Stimulated activated CD4-positive, alpha-beta T cell treated with anti-CD3 and anti-CD28 coated beads, TNF-alpha, amount 100 ng/mL, for 4 hours (primary cell): Measurements from ENCODE around the gene COP1.
"Not testable (repeated sequence)": the region's sequence is repeated elsewhere in the genome, so short reads cannot be mapped to it uniquely, and the experiment has no call there.

Experiments used
- DNase-seq, 3 experiments: peaks; one replicate each; pipeline ENCODE4 v3.0.0-alpha.2; 2020; ENCODE audit warnings: low read depth in 3 of 3

The COP1 gene

GRCh38 chr1:176134666-176135065 is 72.4 kb downstream of the COP1 start:
- DNase-seq: no peak

GRCh38 chr1:176122282-176122681 is 84.8 kb downstream of the COP1 start:
- DNase-seq: no peak

- DNase-seq: no peak
Observed at GRCh38 chr1:176119549-176119948, 87.5 kb downstream of the COP1 start.

GRCh38 chr1:176118985-176119384 is 88.1 kb downstream of the COP1 start:
- no peak for DNase-seq

- no peak for DNase-seq
Observed at GRCh38 chr1:176111835-176112234, 95.3 kb downstream of the COP1 start.

GRCh38 chr1:176110203-176110602 is 96.9 kb downstream of the COP1 start:
- no peak for DNase-seq

DNA sequence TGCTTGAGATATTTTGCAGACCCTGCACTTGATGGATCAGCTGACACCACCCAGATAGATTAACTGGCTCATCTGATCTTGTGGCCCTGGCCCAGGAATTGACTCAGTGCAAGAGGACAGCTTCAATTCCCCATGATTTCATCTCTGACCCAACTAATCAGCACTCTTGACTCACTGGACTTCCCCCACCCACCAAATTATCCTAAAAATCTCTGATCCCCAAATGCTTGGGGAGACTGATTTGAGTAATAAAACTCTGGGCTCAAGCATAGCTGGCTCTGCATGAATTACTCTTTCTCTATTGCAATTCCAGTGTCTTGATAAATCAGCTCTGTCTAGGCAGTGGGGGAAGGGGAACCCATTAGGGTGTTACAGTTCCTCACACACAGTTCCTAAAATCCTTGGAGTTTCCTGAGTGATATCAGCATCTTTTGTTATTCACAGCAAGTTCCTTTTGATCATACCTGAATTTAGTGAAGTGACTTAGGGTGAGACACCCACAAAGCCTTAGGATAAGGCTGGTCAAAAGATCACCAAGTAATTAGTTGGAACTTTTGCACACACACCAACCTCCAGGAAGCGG is 104.2 kb downstream of the COP1 start:
- no peak for DNase-seq

DNA sequence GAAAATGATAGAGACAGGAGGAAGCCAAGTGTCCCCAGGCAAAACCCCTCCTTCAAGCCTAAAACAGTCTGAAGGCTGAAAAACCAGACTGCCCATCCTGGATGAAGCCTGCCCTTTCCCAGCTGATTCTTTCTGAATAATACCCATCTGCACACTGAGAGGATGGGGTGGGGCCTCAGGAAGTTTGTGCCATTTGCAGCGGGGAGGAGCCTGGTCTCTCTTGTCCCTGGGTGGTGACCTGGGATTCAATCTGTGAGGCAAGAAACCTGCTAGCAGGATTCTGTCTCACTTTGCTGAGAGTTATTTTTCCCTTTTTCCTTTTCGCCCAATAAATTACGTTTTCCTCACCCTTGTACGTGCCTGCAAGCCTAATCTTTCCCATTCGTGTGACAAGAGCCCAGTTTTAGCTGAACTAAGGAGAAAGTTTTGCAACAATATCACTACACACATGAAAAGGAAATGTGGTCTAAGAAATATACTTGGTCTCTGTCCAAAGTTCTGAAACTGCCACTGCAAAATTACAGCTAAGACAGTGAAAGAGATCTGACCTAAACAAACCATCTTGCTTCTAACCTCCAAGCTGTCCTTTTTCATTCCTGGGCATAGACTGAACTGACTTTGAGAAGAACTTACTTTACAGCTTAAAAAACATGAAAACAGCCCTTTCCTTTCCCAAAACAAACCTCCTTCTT is 105.0 kb downstream of the COP1 start:
- no peak for DNase-seq

- DNase-seq: no peak
Observed at GRCh38 chr1:176098560-176098959, 108.5 kb downstream of the COP1 start.

- DNase-seq: no peak
Observed at GRCh38 chr1:176096015-176096414, 111.1 kb downstream of the COP1 start.

DNA sequence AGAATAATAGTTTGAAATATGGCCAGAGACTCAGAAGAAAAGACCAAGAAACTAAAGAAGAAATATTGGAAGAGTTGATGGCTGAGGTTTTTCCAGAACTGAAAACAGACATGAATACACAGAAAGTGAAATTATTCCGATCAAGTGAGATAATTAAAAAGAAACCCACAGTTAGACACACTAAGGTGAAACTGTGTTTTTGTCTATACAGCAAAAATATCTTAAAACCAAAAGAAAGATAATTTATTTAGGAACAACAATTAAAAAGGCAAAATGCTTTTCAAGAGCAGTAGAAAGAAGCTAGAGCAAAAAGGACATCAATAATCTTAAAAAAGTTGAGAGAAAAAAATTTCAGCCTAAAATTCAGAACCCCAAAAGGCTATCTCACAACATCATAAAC is 116.3 kb downstream of the COP1 start:
- no peak for DNase-seq

DNA sequence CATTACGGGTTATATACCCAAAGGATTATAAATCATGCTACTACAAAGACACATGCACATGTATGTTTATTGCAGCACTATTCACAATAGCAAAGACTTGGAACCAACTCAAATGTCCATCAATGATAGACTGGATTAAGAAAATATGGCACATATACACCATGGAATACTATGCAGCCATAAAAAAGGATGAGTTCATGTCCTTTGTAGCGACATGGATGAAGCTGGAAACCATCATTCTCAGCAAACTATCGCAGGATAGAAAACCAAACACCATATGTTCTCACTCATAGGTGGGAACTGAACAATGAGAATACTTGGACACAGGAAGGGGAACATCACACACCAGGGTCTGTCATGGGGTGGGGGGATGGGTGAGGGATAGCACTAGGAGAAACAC is 119.3 kb downstream of the COP1 start:
- not testable (repeated sequence) for DNase-seq

DNA sequence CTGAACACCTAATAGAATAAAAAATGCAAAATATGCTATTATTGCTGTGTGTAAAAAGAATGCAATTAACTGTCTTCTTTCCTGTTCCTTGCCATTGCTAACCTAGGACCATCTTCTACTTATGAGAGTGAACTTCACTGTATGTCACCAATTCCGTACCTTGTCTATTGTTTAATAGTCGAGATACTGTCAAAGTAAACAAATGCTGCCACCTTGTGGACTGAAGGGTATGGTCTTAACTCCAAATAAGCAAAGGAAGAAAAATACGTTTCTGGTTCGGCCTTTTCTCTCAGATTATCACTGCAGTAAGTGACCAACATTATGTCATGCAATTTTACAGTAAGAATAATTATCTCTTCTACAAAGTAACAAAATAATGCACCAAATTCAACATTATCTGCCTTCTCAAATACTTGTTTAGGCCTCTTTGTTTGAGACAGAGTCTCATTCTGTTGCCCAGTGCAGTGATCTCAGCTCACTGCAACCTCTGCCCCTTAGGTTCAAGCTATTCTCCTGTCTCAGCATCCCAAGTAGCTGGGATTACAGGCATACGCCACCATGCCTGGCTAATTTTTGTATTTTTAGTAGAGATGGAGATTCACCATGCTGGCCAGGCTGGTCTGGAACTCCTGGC is 133.4 kb downstream of the COP1 start:
- DNase-seq: peak in 1 of 3 experiments; percentile 7

GRCh38 chr1:176068901-176069300 is 138.2 kb downstream of the COP1 start:
- DNase-seq: no peak

- DNase-seq: no peak
Observed at GRCh38 chr1:176068256-176068655, 138.8 kb downstream of the COP1 start.

GRCh38 chr1:176066709-176067108 is 140.4 kb downstream of the COP1 start:
- DNase-seq: no peak

DNA sequence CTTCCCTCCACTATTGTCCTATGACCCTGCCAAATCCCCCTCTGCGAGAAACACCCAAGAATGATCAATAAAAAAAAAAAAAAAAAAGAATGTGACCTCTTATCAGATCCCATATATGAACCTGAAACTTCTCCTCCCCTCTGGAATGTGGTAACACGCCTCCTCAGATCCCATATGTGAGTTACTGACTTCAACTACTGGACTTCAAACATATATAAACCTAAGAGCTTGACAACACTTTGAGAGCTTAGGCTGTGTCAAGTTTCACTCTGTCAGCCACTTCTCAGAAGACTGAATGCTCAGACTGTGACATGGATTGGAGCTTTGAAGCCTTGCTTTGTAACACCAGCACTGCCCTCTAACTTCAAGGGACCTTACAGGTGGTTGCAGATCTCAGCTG is 148.4 kb downstream of the COP1 start:
- no peak for DNase-seq

- DNase-seq: no peak
Observed at GRCh38 chr1:176056312-176056711, 150.8 kb downstream of the COP1 start.

GRCh38 chr1:176055398-176055797 is 151.7 kb downstream of the COP1 start:
- DNase-seq: no peak

GRCh38 chr1:176051902-176052518 is 155.1 kb downstream of the COP1 start:
- no peak for DNase-seq

DNA sequence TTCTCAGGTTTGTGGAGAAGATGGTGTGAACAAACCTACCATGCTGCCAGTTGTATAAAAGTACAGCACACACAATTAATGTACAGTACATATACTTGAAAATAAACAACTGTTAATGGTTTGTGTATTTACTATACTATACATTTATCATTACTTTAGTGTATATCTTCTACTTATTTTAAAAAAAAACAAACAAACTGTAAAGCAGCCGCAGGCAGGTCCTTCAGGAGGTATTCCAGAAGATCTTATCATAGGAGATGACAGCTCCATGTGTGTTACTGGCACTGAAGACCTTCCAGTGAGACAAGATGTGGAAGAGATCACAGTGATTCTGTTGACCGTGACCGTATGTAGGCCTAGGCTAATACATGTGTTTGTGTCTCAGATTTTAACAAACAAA is 155.7 kb downstream of the COP1 start:
- DNase-seq: no peak

DNA sequence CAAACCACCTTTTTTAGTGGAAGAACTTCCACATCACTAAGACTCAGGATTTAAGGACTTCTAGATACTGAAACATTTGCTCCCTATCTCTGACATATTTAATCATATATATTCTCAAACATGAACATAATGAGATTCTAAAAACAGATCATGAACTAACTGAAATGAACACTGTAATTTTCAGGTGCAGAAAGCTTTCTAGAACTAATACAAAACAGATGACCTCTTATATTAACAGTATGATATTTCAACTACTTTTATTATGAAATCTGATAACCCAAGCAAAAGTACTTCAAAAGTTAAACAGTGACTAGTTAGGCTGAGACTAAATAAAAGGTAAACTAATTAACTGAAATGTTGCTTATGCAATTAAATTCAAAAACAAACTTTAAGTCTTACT is 157.5 kb downstream of the COP1 start:
- no peak for DNase-seq

DNA sequence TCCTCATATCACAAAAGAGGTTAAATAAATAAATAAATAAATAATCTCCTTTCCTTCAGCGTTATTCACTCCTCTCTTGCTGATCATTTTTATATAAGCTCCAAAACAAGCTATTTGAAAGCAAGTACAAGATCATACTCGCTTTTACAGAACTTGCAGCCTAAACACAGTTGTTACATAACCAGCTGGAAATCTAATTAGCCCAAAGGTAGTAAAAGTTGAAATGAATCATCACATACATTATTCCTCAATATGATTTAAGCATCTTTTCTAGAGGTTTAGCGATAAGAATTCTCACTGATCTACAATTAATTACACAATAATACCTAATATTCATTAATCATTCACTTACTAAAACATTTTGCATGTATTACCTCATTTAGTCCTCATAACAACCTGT is 160.2 kb downstream of the COP1 start:
- DNase-seq: no peak
